Activated T-cell treated with anti-CD3 and anti-CD28 coated beads, Interleukin-2, amount 50 U/mL, for 72 hours (primary cell): ENCODE results near the gene UGT1A8. TPM values are rescaled to one million over a fixed set of nuclear protein-coding genes. Genes with fewer than 3 reads are reported as not detected.
"Not testable (repeated sequence)": the region's sequence is repeated elsewhere in the genome, so short reads cannot be mapped to it uniquely, and the experiment has no call there.

Source experiments
- ATAC-seq, 2 donors: fragments of 150-1000 bp; cut with Tn5 transposase; replicated peaks in 1 of 2; 2 replicates each; pipeline ENCODE4 v1.10.0; 2021; ENCODE audit warnings: moderate library complexity in 2 of 2, mild to moderate bottlenecking in 1 of 2
- DNase-seq, 2 donors: peaks; one replicate each; pipeline ENCODE4 v3.0.0; 2021 to 2022; ENCODE audit warnings: mixed read lengths in 1 of 2
- H3K27ac Mint-ChIP-seq: one replicate; pipeline ENCODE4 v1.8.0; 2022; ENCODE audit warnings: mild to moderate bottlenecking, moderate library complexity, mixed read lengths
- H3K27me3 Mint-ChIP-seq: one replicate; pipeline ENCODE4 v1.8.0; 2022; ENCODE audit warnings: low read depth, mixed read lengths
- H3K36me3 Mint-ChIP-seq, 2 donors: one replicate each; pipeline ENCODE4 v1.8.0; 2022; ENCODE audit warnings: mixed read lengths in 2 of 2, mild to moderate bottlenecking in 1 of 2; ENCODE audit not compliant: insufficient read depth in 2 of 2
- H3K4me1 Mint-ChIP-seq: one replicate; pipeline ENCODE4 v1.8.0; 2022; ENCODE audit warnings: low read depth, mixed read lengths
- H3K4me3 Mint-ChIP-seq, 2 donors: one replicate each; pipeline ENCODE4 v1.8.0; 2022; ENCODE audit warnings: mild to moderate bottlenecking in 2 of 2, mixed read lengths in 2 of 2, moderate library complexity in 2 of 2
- H3K9me3 Mint-ChIP-seq, 2 donors: one replicate each; pipeline ENCODE4 v1.8.0; 2022; ENCODE audit warnings: mixed read lengths in 2 of 2
- total RNA-seq, 2 donors: library from RNA; stranded (reverse); gene quantifications; one replicate each; pipeline ENCODE4 v1.2.3, GENCODE V29; 2022

Gene UGT1A8
- total RNA-seq, 2 donors from 2014 or later: not detected

DNA sequence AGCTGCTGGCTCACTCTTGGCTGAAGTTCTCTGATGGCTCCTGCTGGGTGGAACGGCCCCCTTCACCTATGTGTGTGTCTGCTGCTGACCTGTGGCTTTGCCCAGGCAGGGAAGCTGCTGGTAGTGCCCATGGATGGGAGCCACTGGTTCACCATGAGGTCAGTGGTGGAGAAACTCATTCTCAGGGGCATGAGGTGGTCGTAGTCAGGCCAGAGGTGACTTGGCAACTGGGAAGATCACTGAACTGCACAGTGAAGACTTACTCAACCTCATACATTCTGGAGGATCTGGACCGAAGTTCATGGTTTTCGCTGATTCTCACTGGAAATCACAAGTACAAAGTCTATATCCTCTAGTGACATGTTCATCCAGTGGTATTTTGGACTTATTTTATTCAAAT is 13.9 kb upstream of the UGT1A8 start:
- Mint-ChIP-seq H3K27me3 (peaks cover 11% of the 10 kb centered on the region), H3K36me3 (peaks cover 0 to 2% of the 10 kb centered on the region in 2 donors), H3K4me1 (no peaks in the 10 kb centered on the region), H3K9me3 (no peaks in the 10 kb centered on the region), H3K4me3 (no peak overlapping the region), H3K27ac (no peak overlapping the region)
- no peak for ATAC-seq
- DNase-seq: no peak

DNA sequence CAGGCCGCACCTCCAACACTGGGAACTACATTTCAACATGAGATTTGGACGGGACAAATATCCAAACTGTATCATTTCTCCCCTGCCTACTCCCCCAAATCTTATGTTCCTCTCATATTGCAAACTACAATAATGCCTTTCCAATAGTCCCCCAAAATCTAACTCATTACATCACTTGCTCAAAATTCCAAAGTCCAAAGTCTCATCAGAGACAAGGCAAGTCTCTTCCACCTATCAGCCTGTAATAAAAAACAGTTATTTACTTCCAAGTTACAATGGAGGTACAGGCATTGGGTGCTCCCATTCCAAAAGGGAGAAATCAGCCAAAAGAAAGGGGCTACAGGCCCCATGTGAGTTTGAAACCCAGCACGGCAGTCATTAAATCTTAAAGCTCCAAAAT is 12.6 kb upstream of the UGT1A8 start:
- Mint-ChIP-seq H3K4me3 (no peak overlapping the region), H3K27ac (no peak overlapping the region), H3K27me3 (peaks cover 11% of the 10 kb centered on the region), H3K36me3 (peaks cover 0 to 2% of the 10 kb centered on the region in 2 donors), H3K9me3 (no peaks in the 10 kb centered on the region), H3K4me1 (no peaks in the 10 kb centered on the region)
- no peak for ATAC-seq
- DNase-seq: no peak

DNA sequence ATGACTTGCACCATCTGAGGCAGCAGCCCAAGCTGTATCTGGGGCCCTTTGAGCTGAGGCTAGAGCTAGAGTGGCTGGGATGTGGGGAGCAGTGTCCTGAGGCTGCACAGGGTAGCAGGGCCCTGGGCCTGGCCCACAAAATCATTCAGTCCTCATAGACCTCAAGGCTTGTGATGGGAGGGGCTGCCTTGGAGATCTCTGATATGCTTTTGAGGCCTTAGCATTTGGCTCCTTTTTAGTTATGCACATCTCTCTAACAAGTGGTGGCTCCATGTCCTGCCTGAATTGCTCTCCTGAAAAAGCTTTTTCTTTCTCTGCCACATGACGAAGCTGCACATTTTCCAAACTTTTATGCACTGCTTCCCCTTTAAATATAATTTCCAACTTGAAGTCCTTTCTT is 11.8 kb upstream of the UGT1A8 start:
- no peak overlapping the region for H3K27ac Mint-ChIP-seq
- H3K27me3 Mint-ChIP-seq: peaks cover 3% of the 10 kb centered on the region
- ATAC-seq (no peak), DNase-seq (no peak)
- H3K4me1 Mint-ChIP-seq: no peaks in the 10 kb centered on the region
- no peak overlapping the region for H3K4me3 Mint-ChIP-seq
- peaks cover 0 to 2% of the 10 kb centered on the region in 2 donors for H3K36me3 Mint-ChIP-seq
- peaks cover 0 to under 1% of the 10 kb centered on the region in 2 donors for H3K9me3 Mint-ChIP-seq

GRCh38 chr2:233611284-233611683 is 6.1 kb upstream of the UGT1A8 start:
- Mint-ChIP-seq H3K27me3 (peaks cover 25% of the 10 kb centered on the region), H3K36me3 (peaks cover 5% of the 10 kb centered on the region in 2 donors), H3K27ac (no peak overlapping the region)

GRCh38 chr2:233620204-233620603 is 2.8 kb downstream of the UGT1A8 start:
- H3K27ac Mint-ChIP-seq: no peak overlapping the region
- no peaks in the 10 kb centered on the region for H3K9me3 Mint-ChIP-seq
- H3K36me3 Mint-ChIP-seq: peaks cover 0 to 2% of the 10 kb centered on the region in 2 donors
- no peaks in the 10 kb centered on the region for H3K4me1 Mint-ChIP-seq
- H3K4me3 Mint-ChIP-seq: no peak overlapping the region
- ATAC-seq: no peak
- no peak for DNase-seq
- peaks cover 10% of the 10 kb centered on the region for H3K27me3 Mint-ChIP-seq

More at GRCh38 chr2:233611284-233611683, 6.1 kb upstream of the UGT1A8 start:
- Mint-ChIP-seq H3K4me3 (no peak overlapping the region), H3K9me3 (peaks cover 8 to 9% of the 10 kb centered on the region in 2 donors), H3K4me1 (no peaks in the 10 kb centered on the region)
- ATAC-seq (no peak), DNase-seq (no peak)

GRCh38 chr2:233621863-233622262 is 4.4 kb downstream of the UGT1A8 start:
- not testable (repeated sequence) for DNase-seq, H3K4me1 Mint-ChIP-seq, ATAC-seq, H3K9me3 Mint-ChIP-seq, H3K4me3 Mint-ChIP-seq, H3K27ac Mint-ChIP-seq, H3K36me3 Mint-ChIP-seq
- H3K27me3 Mint-ChIP-seq: peaks cover 12% of the 10 kb centered on the region

DNA sequence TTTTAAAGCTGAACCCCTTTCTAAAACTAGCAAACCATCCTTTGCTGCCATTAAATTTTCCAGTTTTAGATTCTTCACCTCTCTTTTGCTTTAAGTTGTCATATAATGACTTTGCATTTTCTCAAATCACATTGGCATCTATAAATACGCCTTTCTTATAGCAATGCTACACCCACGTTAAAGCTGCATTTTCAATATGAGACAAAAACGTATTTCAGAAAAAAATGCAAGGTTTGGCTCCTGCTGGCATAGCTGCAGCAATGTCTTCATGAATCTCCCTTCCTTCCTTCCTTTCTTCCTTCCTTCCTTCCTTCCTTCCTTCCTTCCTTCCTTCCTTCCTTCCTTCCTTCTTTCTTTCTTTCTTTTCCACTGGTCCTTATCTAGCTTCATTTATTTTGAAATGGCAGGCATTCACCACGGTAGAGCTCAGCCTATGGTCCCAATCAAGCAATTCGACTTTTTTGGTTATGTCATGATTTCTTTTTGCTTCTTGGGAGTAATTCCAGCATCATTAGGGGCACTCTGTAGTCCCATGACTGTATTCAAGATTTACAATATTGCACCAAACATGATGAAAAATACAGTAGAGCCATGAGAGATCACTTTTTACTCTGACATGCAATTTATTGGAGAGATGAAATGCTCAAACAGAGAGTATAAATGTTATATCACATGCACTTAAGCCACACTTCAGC is 10.0 kb downstream of the UGT1A8 start:
- no peak for ATAC-seq
- Mint-ChIP-seq H3K27me3 (peaks cover 18% of the 10 kb centered on the region), H3K4me1 (no peaks in the 10 kb centered on the region), H3K36me3 (peaks cover 0 to 3% of the 10 kb centered on the region in 2 donors), H3K4me3 (no peak overlapping the region), H3K9me3 (peaks cover 7% of the 10 kb centered on the region in 2 donors), H3K27ac (no peak overlapping the region)
- DNase-seq: no peak

GRCh38 chr2:233636306-233636705 is 18.9 kb downstream of the UGT1A8 start, which contains the start of gene UGT1A10:
TSS of gene UGT1A10 (plus strand) at chr2:233636448. CDS start at chr2:233636523, 75 bp downstream.
- H3K4me3 Mint-ChIP-seq, H3K4me1 Mint-ChIP-seq, H3K9me3 Mint-ChIP-seq, ATAC-seq, H3K36me3 Mint-ChIP-seq, H3K27ac Mint-ChIP-seq, DNase-seq: not testable (repeated sequence)
- peaks cover 21% of the 10 kb centered on the region for H3K27me3 Mint-ChIP-seq

DNA sequence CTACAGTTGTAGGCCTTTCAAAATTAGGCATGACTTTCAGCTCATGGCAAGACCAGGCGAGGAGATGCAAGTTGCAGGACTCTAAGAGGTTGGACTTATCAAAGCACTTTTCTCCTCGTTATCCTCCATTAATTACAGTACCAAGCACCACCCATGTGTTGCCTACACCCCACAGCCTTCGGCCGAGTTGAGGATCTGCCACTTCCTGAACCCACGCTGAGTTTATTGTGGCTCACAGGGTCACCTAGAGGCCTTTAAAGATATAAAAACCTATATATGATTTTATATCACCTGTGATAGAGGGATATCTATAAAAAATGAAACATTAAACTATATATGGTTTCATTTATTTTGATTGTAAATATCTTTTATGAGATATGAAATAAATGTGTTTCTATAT is 21.4 kb downstream of the UGT1A8 start:
- Mint-ChIP-seq H3K9me3 (no peaks in the 10 kb centered on the region), H3K36me3 (no peaks in the 10 kb centered on the region), H3K4me1 (peaks cover 8% of the 10 kb centered on the region), H3K4me3 (no peak overlapping the region), H3K27ac (no peak overlapping the region), H3K27me3 (peaks cover 21% of the 10 kb centered on the region)
- ATAC-seq (no peak), DNase-seq (no peak)

- Mint-ChIP-seq H3K4me1 (peaks cover 8% of the 10 kb centered on the region), H3K36me3 (no peaks in the 10 kb centered on the region), H3K4me3 (no peak overlapping the region), H3K27me3 (peaks cover 16% of the 10 kb centered on the region), H3K27ac (no peak overlapping the region), H3K9me3 (no peaks in the 10 kb centered on the region)
- DNase-seq: no peak
- ATAC-seq: no peak
Measured at GRCh38 chr2:233639860-233640259, 22.4 kb downstream of the UGT1A8 start.

- Mint-ChIP-seq H3K4me1 (peaks cover 8% of the 10 kb centered on the region), H3K27ac (no peak overlapping the region), H3K4me3 (no peak overlapping the region), H3K27me3 (no peaks in the 10 kb centered on the region), H3K9me3 (peaks cover 6 to 12% of the 10 kb centered on the region in 2 donors), H3K36me3 (peaks cover 7 to 8% of the 10 kb centered on the region in 2 donors)
- DNase-seq (no peak), ATAC-seq (no peak)
Measured at GRCh38 chr2:233643128-233643527, 25.7 kb downstream of the UGT1A8 start.

DNA sequence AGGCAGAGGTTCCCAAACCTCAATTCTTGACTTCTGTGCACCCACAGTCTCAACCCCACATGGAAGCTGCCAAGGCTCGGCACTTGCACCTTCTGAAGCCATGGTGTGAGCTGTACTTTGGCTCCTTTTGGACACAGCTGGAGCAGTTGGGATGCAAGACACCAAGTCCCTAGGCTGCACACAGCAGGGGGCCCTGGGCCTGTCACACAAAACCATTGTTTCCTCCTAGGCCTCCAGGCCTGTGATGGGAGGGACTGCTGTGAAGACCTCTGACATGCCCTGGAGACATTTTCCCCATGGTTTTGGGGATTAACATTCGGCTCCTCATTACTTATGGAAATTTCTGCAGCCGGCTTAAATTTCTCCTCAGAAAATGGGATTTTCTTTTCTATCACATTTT is 28.6 kb downstream of the UGT1A8 start:
- not testable (repeated sequence) for H3K27me3 Mint-ChIP-seq, H3K4me3 Mint-ChIP-seq, ATAC-seq, H3K4me1 Mint-ChIP-seq, H3K36me3 Mint-ChIP-seq, DNase-seq, H3K27ac Mint-ChIP-seq
- H3K9me3 Mint-ChIP-seq: peaks cover 6 to 12% of the 10 kb centered on the region in 2 donors

GRCh38 chr2:233650981-233651380 is 33.5 kb downstream of the UGT1A8 start:
- H3K4me1 Mint-ChIP-seq: no peaks in the 10 kb centered on the region
- H3K27me3 Mint-ChIP-seq: peaks cover 25% of the 10 kb centered on the region
- DNase-seq (no peak), ATAC-seq (no peak)
- peaks cover 7 to 8% of the 10 kb centered on the region in 2 donors for H3K36me3 Mint-ChIP-seq
- H3K27ac Mint-ChIP-seq: no peak overlapping the region
- H3K9me3 Mint-ChIP-seq: peaks cover 6 to 12% of the 10 kb centered on the region in 2 donors
- H3K4me3 Mint-ChIP-seq: no peak overlapping the region

GRCh38 chr2:233651430-233651829 is 34.0 kb downstream of the UGT1A8 start:
- Mint-ChIP-seq H3K4me3 (no peak overlapping the region), H3K4me1 (peaks cover 4% of the 10 kb centered on the region), H3K27ac (no peak overlapping the region), H3K9me3 (peaks cover 4 to 10% of the 10 kb centered on the region in 2 donors), H3K36me3 (peaks cover 5% of the 10 kb centered on the region in 2 donors), H3K27me3 (peaks cover 25% of the 10 kb centered on the region)
- DNase-seq (no peak), ATAC-seq (no peak)
